Sigmoid colon (tissue), 7 donors: ENCODE data around the gene BIN2. TPM values are rescaled to one million over a fixed set of nuclear protein-coding genes. Genes with fewer than 3 reads are reported as not detected.
A peak's percentile ranks its signal among the peaks of the same experiment; 100 is the strongest.
"Not testable (repeated sequence)": the region's sequence is repeated elsewhere in the genome, so short reads cannot be mapped to it uniquely, and the experiment has no call there.

Experiments used
- DNase-seq: peaks from one replicate; pipeline ENCODE4 v3.0.0-alpha.2; 2019
- H3K27ac ChIP-seq, 4 donors: fragments of 200-600 bp; sonication (generic); one replicate each; pipeline ENCODE4 v1.5.1; 2016 to 2019; ENCODE audit warnings: mild to moderate bottlenecking in 1 of 4
- H3K27me3 ChIP-seq, 3 donors: fragments of 200-600 bp; sonication (generic); one replicate each; pipeline ENCODE4 v1.5.1; 2019; ENCODE audit warnings: mild to moderate bottlenecking in 1 of 3
- H3K36me3 ChIP-seq, 4 donors: fragments of 200-600 bp; sonication (generic); one replicate each; pipeline ENCODE4 v1.5.1; 2016 to 2019
- H3K4me1 ChIP-seq, 4 donors: fragments of 200-600 bp; sonication (generic); one replicate each; pipeline ENCODE4 v1.5.1; 2017 to 2019
- H3K4me3 ChIP-seq, 4 donors: fragments of 200-600 bp; sonication (generic); one replicate each; pipeline ENCODE4 v1.5.1; 2017 to 2019; ENCODE audit warnings: mild to moderate bottlenecking in 2 of 4, moderate library complexity in 1 of 4
- H3K9me3 ChIP-seq, 4 donors: fragments of 200-600 bp in 3 of 4; sonication (generic) in 3 of 4; one replicate each; pipeline versions ENCODE4 v1.5.1 to v1.6.1; 2013 to 2019
- EP300 ChIP-seq, 4 donors: sonication (generic); formaldehyde crosslinking; IDR thresholded peaks; one replicate each; pipeline ENCODE4 v1.6.1; 2017; ENCODE audit warnings: antibody characterized with exemption in 4 of 4
- POLR2A ChIP-seq, 2 donors: fragments of 450-650 bp; IDR thresholded peaks; one replicate each; pipeline ENCODE4 v1.6.1; 2016; ENCODE audit warnings: antibody characterized with exemption in 2 of 2, mild to moderate bottlenecking in 2 of 2, moderate library complexity in 2 of 2
- POLR2AphosphoS5 ChIP-seq, 4 donors: sonication (generic); formaldehyde crosslinking; IDR thresholded peaks; one replicate each; pipeline ENCODE4 v1.6.1; 2017; ENCODE audit warnings: antibody characterized with exemption in 4 of 4
- WGBS, 2 donors: extraction: QIAGEN DNeasy Blood & Tissue Kit; methylation state at CpG; one replicate each; pipeline ENCODE4 v1.1.7; 2013; 5-methylcytosine and 5-hydroxymethylcytosine counted together
- intact Hi-C: fragments of 100-400 bp; cut with DNase I; formaldehyde crosslinking; loops from one replicate; pipeline ENCODE4 v1.15.1; 2023
- polyA plus RNA-seq, 3 donors: library from polyadenylated mRNA; stranded (reverse); fragments of 200-250 nt; gene quantifications; one replicate each; pipeline ENCODE4 v1.2.3, GENCODE V29; 2013
- total RNA-seq, 4 donors: library from RNA; depleted of rRNA; stranded (reverse); fragments of >200 nt; gene quantifications; one replicate each; pipeline ENCODE4 v1.1.0, GENCODE V29; 2016
- TF ChIP-seq, protein P1 (sequence below), 4 experiments: fragments of 450-650 bp in 3 of 4; fragments of 200-600 bp in 1 of 4; IDR thresholded peaks; one replicate each; pipeline ENCODE4 v1.5.1; 2016 to 2019; ENCODE audit warnings: antibody characterized with exemption in 4 of 4, mild to moderate bottlenecking in 3 of 4, moderate library complexity in 2 of 4
- donor health status: healthy with polysubstance abuse.
- donor health status: Bipolar disorder and iron deficiency.
- donor health status: healthy.

The BIN2 gene
- total and polyA plus RNA-seq, 7 donors: 2.3 to 21.2 (median 4.2) TPM

DNA sequence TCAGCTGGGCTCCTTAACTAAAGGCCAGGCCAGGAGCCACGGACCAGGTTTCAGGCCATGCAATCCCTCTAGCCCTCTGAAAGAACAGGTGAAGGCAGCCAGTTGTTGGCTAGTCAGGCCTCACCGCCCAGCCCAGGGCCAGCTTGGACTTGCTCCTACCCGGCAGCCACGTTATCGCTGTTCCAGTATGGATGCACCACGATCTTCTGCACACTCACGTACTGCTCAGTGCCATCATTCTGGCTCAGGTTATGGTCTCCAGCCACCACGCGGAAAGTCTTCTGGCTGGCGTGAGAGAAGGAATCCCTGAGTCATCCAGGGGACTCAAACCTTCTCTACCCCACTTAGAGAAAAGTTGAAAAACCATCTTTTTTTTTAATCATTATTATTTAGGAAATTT, 18.4 kb upstream of the BIN2 start:
- no peaks in the 10 kb centered on the region for H3K36me3 ChIP-seq
- no peaks in the 10 kb centered on the region for H3K27me3 ChIP-seq
- intact Hi-C loops: no loop called here
- no peak for DNase-seq
- no peak overlapping the region for H3K4me3 ChIP-seq
- no peaks in the 10 kb centered on the region for H3K9me3 ChIP-seq
- 91 to 94% methylated on average over 10 of the region's 10 CpGs for WGBS, 2 donors
- TF ChIP-seq POLR2A (IDR thresholded peaks at IDR 0.05): no peak
- TF ChIP-seq EP300 (IDR thresholded peaks at IDR 0.05): no peak
- TF ChIP-seq, protein P1, sequence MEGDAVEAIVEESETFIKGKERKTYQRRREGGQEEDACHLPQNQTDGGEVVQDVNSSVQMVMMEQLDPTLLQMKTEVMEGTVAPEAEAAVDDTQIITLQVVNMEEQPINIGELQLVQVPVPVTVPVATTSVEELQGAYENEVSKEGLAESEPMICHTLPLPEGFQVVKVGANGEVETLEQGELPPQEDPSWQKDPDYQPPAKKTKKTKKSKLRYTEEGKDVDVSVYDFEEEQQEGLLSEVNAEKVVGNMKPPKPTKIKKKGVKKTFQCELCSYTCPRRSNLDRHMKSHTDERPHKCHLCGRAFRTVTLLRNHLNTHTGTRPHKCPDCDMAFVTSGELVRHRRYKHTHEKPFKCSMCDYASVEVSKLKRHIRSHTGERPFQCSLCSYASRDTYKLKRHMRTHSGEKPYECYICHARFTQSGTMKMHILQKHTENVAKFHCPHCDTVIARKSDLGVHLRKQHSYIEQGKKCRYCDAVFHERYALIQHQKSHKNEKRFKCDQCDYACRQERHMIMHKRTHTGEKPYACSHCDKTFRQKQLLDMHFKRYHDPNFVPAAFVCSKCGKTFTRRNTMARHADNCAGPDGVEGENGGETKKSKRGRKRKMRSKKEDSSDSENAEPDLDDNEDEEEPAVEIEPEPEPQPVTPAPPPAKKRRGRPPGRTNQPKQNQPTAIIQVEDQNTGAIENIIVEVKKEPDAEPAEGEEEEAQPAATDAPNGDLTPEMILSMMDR (IDR thresholded peaks at IDR 0.05): no peak
- no peak for TF ChIP-seq POLR2AphosphoS5 (IDR thresholded peaks at IDR 0.05)
- H3K27ac ChIP-seq: no peak overlapping the region
- H3K4me1 ChIP-seq: peaks cover 0 to 6% (median 0%) of the 10 kb centered on the region in 4 donors

DNA sequence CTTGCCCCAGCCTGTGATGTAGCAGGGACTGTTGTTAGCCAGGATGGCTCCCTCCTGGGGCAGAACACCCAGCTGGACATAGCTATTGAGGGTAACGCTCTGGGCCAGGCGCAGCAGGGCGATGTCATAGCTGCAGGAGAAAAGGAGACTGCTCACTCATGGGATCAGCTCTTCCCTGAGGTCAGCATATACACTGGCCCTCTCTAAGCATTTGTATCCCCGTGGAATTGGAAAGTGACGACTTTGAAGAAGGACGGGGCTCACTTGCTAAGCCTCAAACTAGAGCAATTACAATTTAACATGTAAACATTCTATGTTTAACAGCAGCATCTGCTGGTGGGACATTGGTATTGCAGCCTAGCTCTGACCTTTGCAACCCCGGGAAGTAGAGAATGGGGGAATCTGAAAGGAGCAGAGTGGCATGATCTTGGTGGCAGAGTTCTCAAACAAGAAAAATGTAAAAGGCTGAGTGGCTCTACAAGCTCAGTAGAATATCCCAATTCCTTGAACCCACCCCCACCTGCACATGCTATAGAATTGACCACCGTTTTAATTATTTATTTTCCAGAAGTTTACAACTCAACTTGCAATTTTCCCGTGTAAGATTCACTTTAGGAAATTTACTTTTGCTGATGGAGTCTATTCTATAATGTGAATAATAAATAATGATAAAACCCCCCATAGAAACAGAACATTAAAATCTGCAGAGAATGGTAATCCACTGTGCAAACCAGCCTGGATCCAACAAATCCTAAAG, 17.5 kb upstream of the BIN2 start:
- TF ChIP-seq, protein P1 (IDR thresholded peaks at IDR 0.05): peak; percentile 89 to 98 (median 94)
- TF ChIP-seq POLR2A (IDR thresholded peaks at IDR 0.05): no peak
- H3K27me3 ChIP-seq: no peaks in the 10 kb centered on the region
- H3K36me3 ChIP-seq: no peaks in the 10 kb centered on the region
- H3K27ac ChIP-seq: no peak overlapping the region
- H3K4me1 ChIP-seq: peaks cover 0 to 6% (median 0%) of the 10 kb centered on the region in 4 donors
- peak overlapping the region in 1 of 4 donors; percentile 20 for H3K4me3 ChIP-seq
- intact Hi-C loops: loop anchor here (1.0 kb wide), 1 partner anchor 294 kb away; no protein-coding TSS in a partner anchor
- DNase-seq: peak; percentile 81
- 12 to 35% methylated on average over 9 of the region's 9 CpGs for WGBS, 2 donors
- H3K9me3 ChIP-seq: no peaks in the 10 kb centered on the region

DNA sequence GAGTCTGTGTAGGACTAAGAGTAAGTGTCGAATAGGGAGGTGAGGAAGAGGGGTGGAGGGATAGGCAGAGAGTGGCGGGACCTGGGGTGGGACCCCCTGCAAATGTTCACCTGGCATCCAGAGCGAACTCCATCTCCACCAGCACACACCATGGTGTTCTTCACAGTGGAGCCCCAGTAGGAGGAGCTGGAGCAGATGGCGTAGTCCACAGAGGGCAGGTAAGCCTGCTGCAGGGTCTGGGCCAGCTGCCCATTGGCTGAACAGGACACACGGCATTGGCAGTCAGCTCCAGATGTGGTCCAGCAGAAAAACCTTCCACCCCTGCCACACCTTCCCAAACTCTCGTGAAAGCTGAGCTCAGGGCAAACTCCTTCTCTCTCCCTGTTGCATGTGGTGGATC, 15.8 kb upstream of the BIN2 start:
- intact Hi-C loops: no loop called here
- Histone ChIP-seq H3K4me1 (peaks cover 0 to 6% (median 0%) of the 10 kb centered on the region in 4 donors), H3K27me3 (no peaks in the 10 kb centered on the region), H3K27ac (no peak overlapping the region), H3K36me3 (no peaks in the 10 kb centered on the region), H3K9me3 (no peaks in the 10 kb centered on the region), H3K4me3 (no peak overlapping the region)
- no peak for TF ChIP-seq POLR2AphosphoS5 (IDR thresholded peaks at IDR 0.05)
- no peak for TF ChIP-seq EP300 (IDR thresholded peaks at IDR 0.05)
- TF ChIP-seq POLR2A (IDR thresholded peaks at IDR 0.05): no peak
- TF ChIP-seq, protein P1 (IDR thresholded peaks at IDR 0.05): no peak
- 86 to 90% methylated on average over 6 of the region's 6 CpGs for WGBS, 2 donors
- no peak for DNase-seq

DNA sequence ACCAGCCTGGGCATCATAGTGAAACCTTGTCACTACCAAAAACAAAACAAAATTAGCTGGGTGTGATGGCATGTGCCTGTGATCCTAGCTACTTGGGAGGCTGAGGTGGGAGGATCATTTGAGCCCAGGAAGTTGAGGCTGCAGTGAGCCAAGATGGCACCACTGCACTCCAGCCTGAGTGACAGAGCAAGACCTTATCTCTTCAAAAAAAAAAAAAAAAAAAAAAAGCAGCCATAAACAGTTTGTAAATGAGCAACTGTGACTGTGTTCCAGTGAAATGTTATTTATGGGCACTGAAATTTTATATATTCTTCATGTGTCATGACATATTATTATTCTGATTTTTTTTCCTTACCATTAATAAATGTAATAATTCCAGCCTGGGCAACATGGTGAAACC, 13.4 kb upstream of the BIN2 start:
- H3K4me3 ChIP-seq, H3K27me3 ChIP-seq, DNase-seq, H3K36me3 ChIP-seq, intact Hi-C loops, H3K27ac ChIP-seq, H3K4me1 ChIP-seq, H3K9me3 ChIP-seq: not testable (repeated sequence)

DNA sequence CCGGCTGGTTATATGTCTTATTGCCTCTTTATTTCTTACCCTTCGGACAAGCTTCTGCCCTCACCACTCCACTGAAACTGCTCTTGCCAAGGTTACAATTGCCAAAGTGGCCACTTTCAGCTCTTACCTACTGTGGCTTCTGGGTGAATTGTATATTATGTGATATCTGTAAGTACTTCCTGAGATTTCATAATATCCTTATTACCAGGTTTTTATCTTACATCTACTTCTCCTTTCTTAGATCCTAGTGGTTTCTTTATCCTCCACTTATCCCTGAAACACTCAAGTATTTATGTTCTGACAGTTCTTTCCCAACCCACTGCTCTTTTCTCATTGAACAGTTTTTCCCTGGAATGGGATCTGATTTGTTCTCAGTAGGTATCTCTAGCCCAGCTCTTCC, 12.0 kb upstream of the BIN2 start:
- TF ChIP-seq POLR2A (IDR thresholded peaks at IDR 0.05) (no peak), POLR2AphosphoS5 (IDR thresholded peaks at IDR 0.05) (no peak), EP300 (IDR thresholded peaks at IDR 0.05) (no peak)
- TF ChIP-seq, protein P1 (IDR thresholded peaks at IDR 0.05): no peak
- WGBS, 2 donors: 72 to 86% methylated on average over 2 of the region's 2 CpGs

More for the DNA sequence above, 12.0 kb upstream of the BIN2 start:
- Histone ChIP-seq H3K27me3 (no peaks in the 10 kb centered on the region), H3K27ac (no peak overlapping the region), H3K36me3 (no peaks in the 10 kb centered on the region), H3K4me3 (no peak overlapping the region), H3K4me1 (peaks cover 0 to under 1% (median 0%) of the 10 kb centered on the region in 4 donors), H3K9me3 (no peaks in the 10 kb centered on the region)
- intact Hi-C loops: no loop called here
- DNase-seq: no peak
